ENCODE results near the gene LINGO3. TPM values are rescaled to one million over a fixed set of nuclear protein-coding genes. Genes with fewer than 3 reads are reported as not detected.

LINGO3 gene
- total RNA-seq, 1 donor from 2014 or later: not detected

DNA sequence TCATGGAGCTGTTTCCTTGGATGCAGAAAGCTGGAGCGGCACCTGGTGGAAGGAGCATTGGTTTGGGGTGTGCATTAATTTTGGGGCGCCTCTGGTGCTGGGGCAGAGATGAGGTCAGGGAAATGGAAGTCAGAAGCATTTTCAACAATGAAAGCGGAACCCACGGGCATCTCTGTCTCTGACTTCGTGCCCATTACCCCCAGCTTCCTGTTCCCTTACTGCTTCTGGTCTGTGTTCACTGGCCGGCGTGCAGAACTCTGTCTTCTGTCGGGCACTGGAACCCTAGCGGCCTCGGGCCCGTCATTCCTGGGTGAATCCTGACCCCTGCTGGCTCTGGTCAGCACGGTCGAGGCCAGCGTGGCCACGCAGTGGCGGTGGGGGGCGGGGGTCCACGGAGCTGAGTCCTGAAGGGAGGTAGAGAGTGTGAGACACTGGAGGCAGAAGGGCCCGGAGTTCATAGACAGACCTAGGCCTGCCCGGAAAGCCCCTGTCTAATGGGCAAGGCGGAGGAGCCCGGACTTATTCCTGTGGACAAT, 7.9 kb upstream of the LINGO3 start:
- intact Hi-C loops (cut with DNase I): no loop called here
- peak; percentile 50 to 80 for DNase-seq (ENCODE audit: low spot score in 2 of 2)
- H3K27ac ChIP-seq: no peak overlapping the region

DNA sequence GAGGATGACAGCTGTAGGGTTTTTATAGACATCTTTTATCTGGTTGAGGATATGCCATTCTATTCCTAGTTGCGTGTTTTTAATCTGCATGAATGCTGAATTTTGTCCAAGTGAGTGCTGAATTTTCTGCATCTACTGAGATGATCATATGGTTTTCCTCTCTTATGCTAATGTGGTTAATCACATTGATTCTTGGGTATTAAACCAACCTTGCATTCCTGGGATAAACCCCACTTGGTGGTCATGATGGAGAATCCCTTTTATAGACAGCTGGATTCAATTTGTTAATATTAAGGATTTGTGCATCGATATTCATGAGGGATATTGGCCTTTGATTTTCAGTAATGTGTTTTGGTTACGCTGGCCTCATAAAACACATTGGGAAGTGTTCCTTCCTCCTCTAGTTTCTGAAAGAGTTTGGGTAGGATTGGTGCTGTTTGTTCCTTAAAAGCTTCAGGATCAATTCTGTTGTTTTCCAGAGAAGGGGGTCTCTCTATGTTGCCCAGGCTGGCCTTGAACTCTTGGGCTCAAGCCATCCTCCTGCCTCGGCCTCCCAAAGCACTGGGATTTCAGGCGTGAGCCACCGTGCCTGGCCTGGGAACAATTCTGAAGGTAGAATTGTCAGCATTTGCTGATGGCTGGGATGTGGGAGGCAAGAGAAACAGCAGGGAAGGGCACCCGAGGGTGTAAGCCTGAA, 7.3 kb upstream of the LINGO3 start:
- TF ChIP-seq, protein P1, sequence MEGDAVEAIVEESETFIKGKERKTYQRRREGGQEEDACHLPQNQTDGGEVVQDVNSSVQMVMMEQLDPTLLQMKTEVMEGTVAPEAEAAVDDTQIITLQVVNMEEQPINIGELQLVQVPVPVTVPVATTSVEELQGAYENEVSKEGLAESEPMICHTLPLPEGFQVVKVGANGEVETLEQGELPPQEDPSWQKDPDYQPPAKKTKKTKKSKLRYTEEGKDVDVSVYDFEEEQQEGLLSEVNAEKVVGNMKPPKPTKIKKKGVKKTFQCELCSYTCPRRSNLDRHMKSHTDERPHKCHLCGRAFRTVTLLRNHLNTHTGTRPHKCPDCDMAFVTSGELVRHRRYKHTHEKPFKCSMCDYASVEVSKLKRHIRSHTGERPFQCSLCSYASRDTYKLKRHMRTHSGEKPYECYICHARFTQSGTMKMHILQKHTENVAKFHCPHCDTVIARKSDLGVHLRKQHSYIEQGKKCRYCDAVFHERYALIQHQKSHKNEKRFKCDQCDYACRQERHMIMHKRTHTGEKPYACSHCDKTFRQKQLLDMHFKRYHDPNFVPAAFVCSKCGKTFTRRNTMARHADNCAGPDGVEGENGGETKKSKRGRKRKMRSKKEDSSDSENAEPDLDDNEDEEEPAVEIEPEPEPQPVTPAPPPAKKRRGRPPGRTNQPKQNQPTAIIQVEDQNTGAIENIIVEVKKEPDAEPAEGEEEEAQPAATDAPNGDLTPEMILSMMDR (IDR thresholded peaks at IDR 0.05): no peak
- Histone ChIP-seq H3K36me3 (no peaks in the 10 kb centered on the region), H3K9me3 (peaks cover 7 to 9% of the 10 kb centered on the region in 2 donors), H3K4me3 (no peak overlapping the region), H3K4me1 (no peaks in the 10 kb centered on the region), H3K27ac (no peak overlapping the region), H3K27me3 (no peaks in the 10 kb centered on the region)
- intact Hi-C loops (cut with DNase I): no loop called here
- no peak for DNase-seq (ENCODE audit: low spot score in 2 of 2)

More for the DNA sequence above, 7.9 kb upstream of the LINGO3 start:
- Histone ChIP-seq H3K27me3 (no peaks in the 10 kb centered on the region), H3K9me3 (peaks cover 7 to 9% of the 10 kb centered on the region in 2 donors), H3K4me3 (no peak overlapping the region), H3K4me1 (no peaks in the 10 kb centered on the region), H3K36me3 (no peaks in the 10 kb centered on the region)
- TF ChIP-seq, protein P1 (IDR thresholded peaks at IDR 0.05): peak; percentile 23 to 54 (median 49)

DNA sequence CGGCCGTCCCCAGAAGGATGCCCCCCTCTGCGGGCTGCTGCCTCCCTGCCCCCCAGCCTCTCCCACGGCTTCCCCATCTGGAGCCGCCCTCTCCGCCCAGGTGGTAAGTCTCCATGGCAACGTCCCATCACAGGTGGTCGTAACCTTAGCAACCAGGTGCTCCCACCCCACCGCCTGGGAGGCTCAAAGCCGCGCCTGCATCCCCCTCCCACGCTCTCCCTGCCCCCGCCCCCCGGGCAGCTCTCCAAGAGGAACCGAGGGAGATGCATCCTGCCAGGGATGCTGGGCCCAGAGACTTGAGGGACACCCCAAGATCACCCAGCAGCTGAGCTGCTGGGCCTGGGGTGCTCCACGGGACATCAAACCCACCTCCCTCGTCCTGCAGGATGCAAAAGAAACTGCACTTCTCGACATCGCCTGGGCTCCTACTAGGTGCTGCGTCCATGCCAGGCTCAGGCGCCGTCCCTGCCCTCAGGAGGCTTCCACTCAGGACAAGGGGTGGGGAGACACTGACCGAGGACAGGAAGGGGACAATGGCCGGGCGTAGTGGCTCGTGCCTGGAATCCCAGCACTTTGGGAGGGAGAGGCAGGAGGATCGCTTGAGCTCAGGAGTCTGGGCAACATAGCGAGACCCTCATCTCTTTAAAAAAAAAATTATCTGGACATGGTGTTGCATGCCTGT, 5.0 kb upstream of the LINGO3 start:
- no peaks in the 10 kb centered on the region for H3K36me3 ChIP-seq
- H3K27me3 ChIP-seq: peaks cover 5% of the 10 kb centered on the region
- TF ChIP-seq, protein P1 (IDR thresholded peaks at IDR 0.05): no peak
- intact Hi-C loops (cut with DNase I): no loop called here
- no peak overlapping the region for H3K27ac ChIP-seq
- H3K4me3 ChIP-seq: no peak overlapping the region
- H3K4me1 ChIP-seq: no peaks in the 10 kb centered on the region
- H3K9me3 ChIP-seq: peaks cover 7 to 9% of the 10 kb centered on the region in 2 donors
- DNase-seq (ENCODE audit: low spot score in 2 of 2): no peak

DNA sequence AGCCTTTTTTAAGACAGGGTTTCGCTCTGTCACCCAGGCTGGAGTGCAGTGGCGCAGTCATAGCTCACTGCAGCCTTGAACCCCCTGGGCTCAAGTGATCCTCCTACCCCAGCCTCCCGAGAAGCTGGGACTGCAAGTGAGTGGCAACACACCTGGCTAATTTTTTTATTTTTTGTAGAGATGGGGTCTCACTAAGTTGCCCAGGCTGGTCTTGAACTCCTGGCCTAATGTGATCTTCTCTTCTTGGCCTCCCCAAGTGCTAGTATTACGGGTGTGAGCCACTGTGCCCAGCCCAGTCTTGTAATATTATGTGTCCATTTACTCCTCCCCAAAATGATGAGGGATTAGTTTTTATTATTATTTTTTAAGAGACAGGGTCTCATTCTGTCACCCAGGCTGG, 3.1 kb upstream of the LINGO3 start:
- Histone ChIP-seq H3K27me3 (peaks cover 22% of the 10 kb centered on the region), H3K36me3 (no peaks in the 10 kb centered on the region), H3K27ac (no peak overlapping the region), H3K4me1 (no peaks in the 10 kb centered on the region), H3K9me3 (peaks cover 7 to 9% of the 10 kb centered on the region in 2 donors), H3K4me3 (no peak overlapping the region)
- TF ChIP-seq, protein P1 (IDR thresholded peaks at IDR 0.05): no peak
- DNase-seq (ENCODE audit: low spot score in 2 of 2): no peak
- intact Hi-C loops (cut with DNase I): no loop called here

DNA sequence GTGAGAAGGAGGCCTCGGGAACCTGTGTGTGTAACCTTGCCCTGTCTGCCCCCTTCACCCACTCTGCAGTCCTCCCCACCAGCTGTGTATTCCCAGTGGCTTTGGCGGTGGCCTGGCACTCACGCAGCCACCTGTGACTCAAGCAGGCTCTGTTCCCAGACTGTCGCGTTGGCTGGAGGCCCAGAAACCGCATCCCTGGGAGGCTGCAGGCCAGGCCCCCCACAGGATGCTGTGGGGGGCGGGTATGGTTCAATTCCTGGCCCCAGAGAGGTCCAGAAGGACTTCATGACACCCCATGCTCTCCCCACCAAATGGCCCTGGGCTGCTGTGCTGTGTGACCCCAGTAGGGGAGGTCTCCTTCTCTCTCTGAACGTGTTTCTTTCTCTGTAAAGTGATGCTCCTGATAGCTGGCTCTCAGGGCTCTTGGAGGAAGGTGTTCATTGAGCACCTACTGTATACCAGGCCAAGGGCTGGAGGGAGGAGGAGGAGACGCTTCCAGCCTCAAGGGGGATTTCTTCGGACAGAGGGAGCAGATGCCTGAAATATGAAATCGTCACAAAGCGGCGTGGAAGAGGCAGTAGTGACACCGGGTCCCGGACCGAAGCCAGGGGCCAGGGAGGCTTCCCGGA, 1.9 kb upstream of the LINGO3 start:
- DNase-seq (ENCODE audit: low spot score in 2 of 2): no peak
- TF ChIP-seq, protein P1 (IDR thresholded peaks at IDR 0.05): no peak
- Histone ChIP-seq H3K36me3 (no peaks in the 10 kb centered on the region), H3K9me3 (peaks cover 2 to 4% of the 10 kb centered on the region in 2 donors), H3K4me3 (no peak overlapping the region), H3K4me1 (no peaks in the 10 kb centered on the region), H3K27me3 (peaks cover 22% of the 10 kb centered on the region), H3K27ac (no peak overlapping the region)
- intact Hi-C loops (cut with DNase I): no loop called here

Measured in ascending aorta (tissue), 2 donors.